Ectodermal cell (in vitro differentiated cells): ENCODE measurements around the gene CSAG2.

Experiments used
- H3K27ac ChIP-seq: 2 replicates; pipeline ENCODE4 v1.7.0; 2013; ENCODE audit warnings: mild to moderate bottlenecking, low read depth, low read length; ENCODE audit not compliant: insufficient read depth, poor library complexity, severe bottlenecking
- H3K27me3 ChIP-seq: 2 replicates; pipeline ENCODE4 v1.7.0; 2013; ENCODE audit warnings: mild to moderate bottlenecking, low read length; ENCODE audit not compliant: insufficient read depth, control insufficient read depth, poor library complexity, severe bottlenecking
- H3K36me3 ChIP-seq: one replicate; pipeline ENCODE4 v1.7.0; 2013; ENCODE audit warnings: low read length; ENCODE audit not compliant: control insufficient read depth, insufficient read depth
- H3K4me1 ChIP-seq: one replicate; pipeline ENCODE4 v1.7.0; 2013; ENCODE audit warnings: low read length; ENCODE audit not compliant: control insufficient read depth, insufficient read depth
- H3K4me3 ChIP-seq: 2 replicates; pipeline ENCODE4 v1.7.0; 2013; ENCODE audit warnings: low read depth, low read length, control low read depth; ENCODE audit not compliant: insufficient read depth
- H3K9me3 ChIP-seq: 2 replicates; pipeline ENCODE4 v1.7.0; 2013; ENCODE audit warnings: mild to moderate bottlenecking, low read length, moderate library complexity; ENCODE audit not compliant: control insufficient read depth
- WGBS, 2 experiments: methylation state at CpG; one replicate each; pipeline ENCODE4 v1.1.7; 2013; ENCODE audit warnings: missing lambda C conversion rate in 2 of 2; 5-methylcytosine and 5-hydroxymethylcytosine counted together

The CSAG2 gene

GRCh38 chrX:152658302-152658701 lies 50.8 kb downstream of the CSAG2 start:
- Histone ChIP-seq H3K9me3 (no peaks in the 10 kb centered on the region), H3K27ac (no peak overlapping the region), H3K4me1 (no peaks in the 10 kb centered on the region), H3K36me3 (no peaks in the 10 kb centered on the region), H3K27me3 (no peaks in the 10 kb centered on the region), H3K4me3 (no peak overlapping the region)
- 67 to 75% methylated on average over 2 of the region's 2 CpGs for WGBS, 2 experiments
